Neural cell (in vitro differentiated cells): Measurements from ENCODE around the gene CLSTN1. TPM values are rescaled to one million over a fixed set of nuclear protein-coding genes. Genes with fewer than 3 reads are reported as not detected.

Experiments
- H2AFZ ChIP-seq: fragments of 200-600, 300-800 bp; sonication (generic), shearing (Covaris generic); 2 replicates; pipeline ENCODE4 v1.6.0; 2014; ENCODE audit warnings: low read depth, mild to moderate bottlenecking, antibody characterized with exemption, low read length, moderate library complexity
- H3F3A ChIP-seq: fragments of 200-600 bp; shearing (Covaris generic); 2 replicates; pipeline ENCODE4 v1.6.1; 2016; ENCODE audit warnings: mild to moderate bottlenecking, moderate library complexity, mixed read lengths, antibody characterized with exemption, low read length; ENCODE audit not compliant: insufficient read depth, poor library complexity, severe bottlenecking
- H3K27ac ChIP-seq: fragments of 200-600, 300-800 bp; sonication (generic), shearing (Covaris generic); 2 replicates; pipeline ENCODE4 v1.5.1; 2014; ENCODE audit warnings: mild to moderate bottlenecking, low read length, moderate library complexity
- H3K27me3 ChIP-seq: fragments of 300-800, 200-600 bp; sonication (generic), shearing (Covaris generic); 2 replicates; pipeline ENCODE4 v1.6.0; 2014; ENCODE audit warnings: mild to moderate bottlenecking, low read depth, low read length, moderate library complexity; ENCODE audit not compliant: insufficient read depth
- H3K36me3 ChIP-seq: fragments of 300-800, 200-600 bp; sonication (generic), shearing (Covaris generic); 2 replicates; pipeline ENCODE4 v1.5.1; 2014; ENCODE audit warnings: mild to moderate bottlenecking, antibody characterized with exemption, low read length, moderate library complexity; ENCODE audit not compliant: insufficient read depth
- H3K4me2 ChIP-seq: fragments of 300-800, 200-600 bp; sonication (generic), shearing (Covaris generic); 2 replicates; pipeline ENCODE4 v1.6.0; 2014; ENCODE audit warnings: mild to moderate bottlenecking, low read length
- H3K4me3 ChIP-seq: fragments of 300-800, 200-600 bp; sonication (generic), shearing (Covaris generic); 2 replicates; pipeline ENCODE4 v1.5.1; 2014; ENCODE audit warnings: mild to moderate bottlenecking, low read length, moderate library complexity
- H3K79me2 ChIP-seq: fragments of 200-600 bp; shearing (Covaris generic); replicated peaks from 2 replicates; pipeline ENCODE4 v1.6.0; 2014; ENCODE audit warnings: mild to moderate bottlenecking, low read length, moderate library complexity; ENCODE audit not compliant: insufficient read depth
- H3K9ac ChIP-seq: fragments of 300-800, 200-600 bp; sonication (generic), shearing (Covaris generic); 2 replicates; pipeline ENCODE4 v1.6.1; 2016; ENCODE audit warnings: mild to moderate bottlenecking, low read length, mixed read lengths
- H3K9me2 ChIP-seq: fragments of 200-600 bp; shearing (Covaris generic); 2 replicates; pipeline ENCODE4 v1.6.1; 2016; ENCODE audit warnings: mild to moderate bottlenecking, low read length, mixed read lengths; ENCODE audit not compliant: insufficient read depth
- H3K9me3 ChIP-seq: fragments of 200-600, 300-800 bp; sonication (generic), shearing (Covaris generic); 2 replicates; pipeline ENCODE4 v1.6.1; 2016; ENCODE audit warnings: mild to moderate bottlenecking, mixed run types, low read length, moderate library complexity, mixed read lengths
- H4K20me1 ChIP-seq: fragments of 200-600 bp; shearing (Covaris generic); 2 replicates; pipeline ENCODE4 v1.6.1; 2016; ENCODE audit warnings: mild to moderate bottlenecking, mixed run types; ENCODE audit not compliant: insufficient read depth
- CTCF ChIP-seq: fragments of 450-650 bp; IDR thresholded peaks from 2 replicates; pipeline ENCODE4 v1.5.1; 2014; ENCODE audit warnings: antibody characterized with exemption, mild to moderate bottlenecking, moderate library complexity; ENCODE audit not compliant: poor library complexity, severe bottlenecking
- EP300 ChIP-seq: fragments of 450-650 bp; conservative IDR thresholded peaks from 2 replicates; pipeline ENCODE4 v1.6.1; 2014; ENCODE audit warnings: antibody characterized with exemption, mild to moderate bottlenecking, moderate library complexity; ENCODE audit not compliant: poor library complexity, severe bottlenecking
- EZH2 ChIP-seq: fragments of 200-600, 300-800 bp; shearing (Covaris generic), sonication (generic); IDR thresholded peaks from 2 replicates; pipeline ENCODE4 v1.6.1; 2014; ENCODE audit warnings: antibody characterized with exemption, low read length, borderline replicate concordance, mild to moderate bottlenecking; ENCODE audit not compliant: insufficient read depth, poor library complexity, severe bottlenecking
- MXI1 ChIP-seq: fragments of 450-650 bp; conservative IDR thresholded peaks from 2 replicates; pipeline ENCODE4 v1.6.1; 2014; ENCODE audit warnings: antibody characterized with exemption, mild to moderate bottlenecking; ENCODE audit not compliant: poor library complexity, severe bottlenecking
- POLR2AphosphoS5 ChIP-seq: IDR thresholded peaks from 2 replicates; pipeline ENCODE4 v1.6.1; 2012
- RAD21 ChIP-seq: fragments of 450-650 bp; conservative IDR thresholded peaks from 2 replicates; pipeline ENCODE4 v1.6.1; 2014; ENCODE audit warnings: antibody characterized with exemption, mild to moderate bottlenecking, moderate library complexity
- REST ChIP-seq: IDR thresholded peaks from 2 replicates; pipeline ENCODE4 v1.6.1; 2012; ENCODE audit warnings: borderline replicate concordance
- SMC3 ChIP-seq: fragments of 450-650 bp; conservative IDR thresholded peaks from 2 replicates; pipeline ENCODE4 v1.6.1; 2014; ENCODE audit warnings: antibody characterized with exemption, mild to moderate bottlenecking, moderate library complexity; ENCODE audit not compliant: poor library complexity
- TAF1 ChIP-seq: IDR thresholded peaks from 2 replicates; pipeline ENCODE4 v1.6.1; 2012; ENCODE audit warnings: low read depth
- polyA plus RNA-seq: library from polyadenylated mRNA; depleted of rRNA; stranded (reverse); fragments of >200 nt; gene quantifications from 2 replicates; pipeline ENCODE4 v1.2.3, GENCODE V29; 2014

CLSTN1 gene
- polyA plus RNA-seq, 1 donor from 2014 or later, result 77.2 TPM

DNA sequence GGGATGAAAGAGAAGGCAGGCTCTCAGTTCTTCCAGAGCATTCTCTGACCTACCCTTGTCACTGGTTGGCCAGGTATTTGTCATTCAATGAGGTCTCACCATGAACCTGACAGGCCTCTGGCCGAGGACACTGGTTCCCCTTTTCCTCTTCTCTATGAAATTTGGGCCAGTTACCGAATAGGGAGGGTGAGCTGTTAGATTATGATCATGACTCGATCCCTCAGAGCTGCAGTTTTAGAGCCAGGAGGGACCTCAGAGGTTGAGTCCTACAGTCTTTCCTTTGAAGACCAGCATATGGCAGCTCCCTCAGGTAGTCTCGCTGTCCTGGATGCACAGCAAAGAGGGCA lies 29.5 kb upstream of the CLSTN1 start:
- no peak overlapping the region for H3K4me2 ChIP-seq
- no peaks in the 10 kb centered on the region for H3K9me3 ChIP-seq
- H2AFZ ChIP-seq, result no peak overlapping the region
- no peak overlapping the region for H3K9ac ChIP-seq
- H3K27ac ChIP-seq, result no peak overlapping the region
- no peaks in the 10 kb centered on the region for H3K79me2 ChIP-seq
- H3K4me3 ChIP-seq, result no peak overlapping the region
- no peaks in the 10 kb centered on the region for H3K27me3 ChIP-seq
- H3F3A ChIP-seq, result no peaks in the 10 kb centered on the region
- no peaks in the 10 kb centered on the region for H3K36me3 ChIP-seq
- H4K20me1 ChIP-seq, result no peaks in the 10 kb centered on the region
- TF ChIP-seq EP300 (no peak), CTCF (no peak), SMC3 (no peak), MXI1 (no peak), EZH2 (no peak), RAD21 (no peak), REST (no peak), POLR2AphosphoS5 (no peak), TAF1 (no peak)
- H3K9me2 ChIP-seq, result no peaks in the 10 kb centered on the region

GRCh38 chr1:9852410-9853248 lies 28.9 kb upstream of the CLSTN1 start:
- Histone ChIP-seq H3K79me2 (no peaks in the 10 kb centered on the region), H3K9ac (no peak overlapping the region)
- TF ChIP-seq EP300 (no peak), CTCF (no peak), EZH2 (no peak), RAD21 (no peak), SMC3 (no peak), REST (no peak), POLR2AphosphoS5 (no peak), TAF1 (no peak), MXI1 (no peak)

More at GRCh38 chr1:9852410-9853248, 28.9 kb upstream of the CLSTN1 start:
- no peaks in the 10 kb centered on the region for H4K20me1 ChIP-seq
- no peak overlapping the region for H3K4me3 ChIP-seq
- no peaks in the 10 kb centered on the region for H3K9me3 ChIP-seq
- no peaks in the 10 kb centered on the region for H3K36me3 ChIP-seq
- no peak overlapping the region for H2AFZ ChIP-seq
- no peaks in the 10 kb centered on the region for H3F3A ChIP-seq
- no peaks in the 10 kb centered on the region for H3K9me2 ChIP-seq
- no peak overlapping the region for H3K27ac ChIP-seq
- H3K4me2 ChIP-seq, result no peak overlapping the region
- no peaks in the 10 kb centered on the region for H3K27me3 ChIP-seq
